ENCODE data around the gene NBEA. TPM values are rescaled to one million over a fixed set of nuclear protein-coding genes. Genes with fewer than 3 reads are reported as not detected.
"Not testable (repeated sequence)": the region's sequence is repeated elsewhere in the genome, so short reads cannot be mapped to it uniquely, and the experiment has no call there.

Gene NBEA
- total RNA-seq, 1 donor from 2014 or later = 6.6 TPM

DNA sequence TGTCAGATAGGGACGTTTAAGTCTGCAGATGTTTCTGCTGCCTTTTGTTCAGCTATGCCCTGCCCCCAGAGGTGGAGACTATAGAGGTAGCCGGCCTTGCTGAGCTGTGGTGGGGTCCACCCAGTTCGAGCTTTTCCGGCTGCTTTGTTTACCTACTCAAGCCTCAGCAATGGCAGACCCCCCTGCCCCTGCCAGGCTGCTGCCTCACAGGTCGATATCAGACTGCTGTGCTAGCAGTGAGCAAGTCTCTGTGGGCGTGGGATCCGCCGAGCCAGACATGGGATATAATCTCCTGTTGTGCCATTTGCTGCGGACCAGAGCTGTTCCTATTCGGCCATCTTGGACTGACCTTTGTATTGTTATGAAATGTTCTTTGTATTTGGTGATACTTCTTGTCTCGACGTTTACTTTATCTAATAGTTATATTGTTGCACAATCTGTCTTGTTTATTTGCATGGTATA, 46.3 kb downstream of the NBEA start:
- DNase-seq (no peak), ATAC-seq (no peak)
- intact Hi-C loops (cut with DNase I) = no loop called here
- no peak overlapping the region for H3K4me3 ChIP-seq
- H3K36me3 ChIP-seq = no peaks in the 10 kb centered on the region
- TF ChIP-seq, protein P1, sequence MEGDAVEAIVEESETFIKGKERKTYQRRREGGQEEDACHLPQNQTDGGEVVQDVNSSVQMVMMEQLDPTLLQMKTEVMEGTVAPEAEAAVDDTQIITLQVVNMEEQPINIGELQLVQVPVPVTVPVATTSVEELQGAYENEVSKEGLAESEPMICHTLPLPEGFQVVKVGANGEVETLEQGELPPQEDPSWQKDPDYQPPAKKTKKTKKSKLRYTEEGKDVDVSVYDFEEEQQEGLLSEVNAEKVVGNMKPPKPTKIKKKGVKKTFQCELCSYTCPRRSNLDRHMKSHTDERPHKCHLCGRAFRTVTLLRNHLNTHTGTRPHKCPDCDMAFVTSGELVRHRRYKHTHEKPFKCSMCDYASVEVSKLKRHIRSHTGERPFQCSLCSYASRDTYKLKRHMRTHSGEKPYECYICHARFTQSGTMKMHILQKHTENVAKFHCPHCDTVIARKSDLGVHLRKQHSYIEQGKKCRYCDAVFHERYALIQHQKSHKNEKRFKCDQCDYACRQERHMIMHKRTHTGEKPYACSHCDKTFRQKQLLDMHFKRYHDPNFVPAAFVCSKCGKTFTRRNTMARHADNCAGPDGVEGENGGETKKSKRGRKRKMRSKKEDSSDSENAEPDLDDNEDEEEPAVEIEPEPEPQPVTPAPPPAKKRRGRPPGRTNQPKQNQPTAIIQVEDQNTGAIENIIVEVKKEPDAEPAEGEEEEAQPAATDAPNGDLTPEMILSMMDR (IDR thresholded peaks at IDR 0.05) = no peak
- no peaks in the 10 kb centered on the region for H3K4me1 ChIP-seq
- no peak overlapping the region for H3K27ac ChIP-seq
- H3K9me3 ChIP-seq = peaks cover 13% of the 10 kb centered on the region
- H3K27me3 ChIP-seq (ENCODE audit: low read depth) = no peaks in the 10 kb centered on the region

- Histone ChIP-seq H3K27ac (no peak overlapping the region), H3K27me3 (ENCODE audit: low read depth) (no peaks in the 10 kb centered on the region), H3K4me3 (no peak overlapping the region), H3K4me1 (no peaks in the 10 kb centered on the region), H3K9me3 (peaks cover 13% of the 10 kb centered on the region), H3K36me3 (no peaks in the 10 kb centered on the region)
- no peak for ATAC-seq
- no peak for DNase-seq
- intact Hi-C loops (cut with DNase I) = no loop called here
- TF ChIP-seq, protein P1 (IDR thresholded peaks at IDR 0.05) = no peak
Measured at GRCh38 chr13:34990399-34991214, 48.5 kb downstream of the NBEA start.

- intact Hi-C loops (cut with DNase I) = no loop called here
- Histone ChIP-seq H3K9me3 (peaks cover 17% of the 10 kb centered on the region), H3K4me1 (no peaks in the 10 kb centered on the region), H3K27ac (no peak overlapping the region), H3K36me3 (no peaks in the 10 kb centered on the region), H3K4me3 (no peak overlapping the region), H3K27me3 (ENCODE audit: low read depth) (no peaks in the 10 kb centered on the region)
- TF ChIP-seq, protein P1 (IDR thresholded peaks at IDR 0.05) = no peak
- ATAC-seq = no peak
- no peak for DNase-seq
Measured at GRCh38 chr13:34993470-34993869, 51.4 kb downstream of the NBEA start.

DNA sequence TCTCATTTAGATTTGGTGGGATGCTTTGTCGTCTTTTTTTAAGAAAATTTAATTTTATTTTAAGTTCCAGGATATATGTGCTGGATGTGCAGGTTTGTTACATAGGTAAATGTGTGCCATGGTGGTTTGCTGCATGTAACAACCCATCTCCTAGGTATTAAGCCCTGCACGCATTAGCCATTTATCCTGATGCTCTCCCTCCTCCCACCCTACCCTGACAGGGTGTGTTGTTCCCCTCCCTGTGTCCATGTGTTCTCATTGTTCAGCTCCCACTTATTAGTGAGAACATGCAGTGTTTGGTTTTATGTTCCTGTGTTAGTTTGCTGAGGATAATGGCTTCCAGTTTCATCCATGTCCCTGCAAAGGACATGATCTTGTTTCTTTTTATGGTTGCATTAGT, 61.7 kb downstream of the NBEA start:
- DNase-seq; intact Hi-C loops (cut with DNase I); H3K4me1 ChIP-seq; H3K9me3 ChIP-seq; H3K27ac ChIP-seq; H3K27me3 ChIP-seq (ENCODE audit: low read depth); H3K4me3 ChIP-seq; ATAC-seq; H3K36me3 ChIP-seq: not testable (repeated sequence)

DNA sequence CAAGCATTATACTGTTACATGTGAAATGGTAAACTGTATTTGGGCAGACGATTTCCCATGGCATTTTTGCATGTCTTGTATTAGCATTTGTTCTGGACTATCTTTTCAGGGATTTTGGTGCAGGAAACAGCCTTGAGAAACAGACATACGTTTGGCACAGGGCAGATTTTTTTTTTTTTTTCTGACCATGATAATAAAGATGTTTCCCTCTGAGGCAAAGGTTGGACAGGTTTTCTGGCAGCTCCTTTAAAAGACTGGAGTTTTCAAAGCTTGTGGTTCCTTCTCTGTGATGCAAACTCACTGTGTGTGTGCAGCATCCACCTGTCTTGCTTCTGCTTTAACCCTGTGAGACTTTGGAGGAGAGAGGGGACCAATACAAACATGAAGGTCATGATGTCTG, 63.0 kb downstream of the NBEA start:
- no peak for DNase-seq
- intact Hi-C loops (cut with DNase I) = no loop called here
- Histone ChIP-seq H3K4me3 (no peak overlapping the region), H3K9me3 (no peaks in the 10 kb centered on the region), H3K4me1 (no peaks in the 10 kb centered on the region), H3K36me3 (no peaks in the 10 kb centered on the region), H3K27me3 (ENCODE audit: low read depth) (no peaks in the 10 kb centered on the region), H3K27ac (no peak overlapping the region)
- ATAC-seq = no peak
- TF ChIP-seq, protein P1 (IDR thresholded peaks at IDR 0.05) = no peak

GRCh38 chr13:35014606-35015213, 72.6 kb downstream of the NBEA start:
- intact Hi-C loops (cut with DNase I) = no loop called here
- Histone ChIP-seq H3K4me1 (no peaks in the 10 kb centered on the region), H3K27ac (no peak overlapping the region), H3K36me3 (no peaks in the 10 kb centered on the region), H3K9me3 (no peaks in the 10 kb centered on the region), H3K4me3 (no peak overlapping the region), H3K27me3 (ENCODE audit: low read depth) (no peaks in the 10 kb centered on the region)
- TF ChIP-seq, protein P1 (IDR thresholded peaks at IDR 0.05) = no peak
- DNase-seq (no peak), ATAC-seq (no peak)
